ENCODE data around the gene AGAP1. TPM values are rescaled to one million over a fixed set of nuclear protein-coding genes. Genes with fewer than 3 reads are reported as not detected.

The AGAP1 gene
- total RNA-seq, 2 donors from 2014 or later, result 32.8 to 34.7 TPM

GRCh38 chr2:235535423-235536130 lies 41.7 kb downstream of the AGAP1 start:
- Histone ChIP-seq H3K27ac (ENCODE audit: low read depth, low read length) (no peak overlapping the region), H3K27me3 (ENCODE audit: control insufficient read depth, insufficient read depth, low read length, poor library complexity, severe bottlenecking) (no peaks in the 10 kb centered on the region), H3K36me3 (ENCODE audit: control insufficient read depth, insufficient read depth, low read length) (no peaks in the 10 kb centered on the region), H3K9ac (ENCODE audit: extremely low read depth, low read length, poor library complexity, severe bottlenecking) (no peak overlapping the region), H3K4me3 (ENCODE audit: low read length) (no peak overlapping the region), H3K9me3 (ENCODE audit: control insufficient read depth, low read length) (no peaks in the 10 kb centered on the region), H3K4me1 (ENCODE audit: control insufficient read depth, insufficient read depth, low read length) (no peaks in the 10 kb centered on the region)
- DNase-seq, result no peak
- H3K27ac Mint-ChIP-seq, result no peak overlapping the region
- H3K27me3 Mint-ChIP-seq (ENCODE audit: insufficient read depth), result no peaks in the 10 kb centered on the region
- 95 to 96% methylated on average over 14 to 23 of the region's 25 CpGs for WGBS, 2 experiments (ENCODE audit: insufficient coverage in 1 of 2, insufficient read length in 1 of 2)
- H3K4me3 Mint-ChIP-seq, result no peak overlapping the region
- no peaks in the 10 kb centered on the region for H3K36me3 Mint-ChIP-seq (ENCODE audit: low read depth)
- H3K9me3 Mint-ChIP-seq, result no peaks in the 10 kb centered on the region
- no peaks in the 10 kb centered on the region for H3K4me1 Mint-ChIP-seq
- TF ChIP-seq CTCF (conservative IDR thresholded peaks at IDR 0.05), result no peak

- Histone ChIP-seq H3K4me3 (ENCODE audit: low read length) (no peak overlapping the region), H3K9ac (ENCODE audit: extremely low read depth, low read length, poor library complexity, severe bottlenecking) (no peak overlapping the region), H3K27me3 (ENCODE audit: control insufficient read depth, insufficient read depth, low read length, poor library complexity, severe bottlenecking) (no peaks in the 10 kb centered on the region), H3K36me3 (ENCODE audit: control insufficient read depth, insufficient read depth, low read length) (no peaks in the 10 kb centered on the region), H3K4me1 (ENCODE audit: control insufficient read depth, insufficient read depth, low read length) (no peaks in the 10 kb centered on the region), H3K9me3 (ENCODE audit: control insufficient read depth, low read length) (no peaks in the 10 kb centered on the region), H3K27ac (ENCODE audit: low read depth, low read length) (no peak overlapping the region)
- Mint-ChIP-seq H3K36me3 (ENCODE audit: low read depth) (no peaks in the 10 kb centered on the region), H3K4me3 (no peak overlapping the region), H3K27ac (no peak overlapping the region), H3K27me3 (ENCODE audit: insufficient read depth) (no peaks in the 10 kb centered on the region), H3K4me1 (no peaks in the 10 kb centered on the region), H3K9me3 (no peaks in the 10 kb centered on the region)
- no peak for DNase-seq
- 90 to 96% methylated on average over 8 to 11 of the region's 11 CpGs for WGBS, 2 experiments (ENCODE audit: insufficient coverage in 1 of 2, insufficient read length in 1 of 2)
- no peak for TF ChIP-seq CTCF (conservative IDR thresholded peaks at IDR 0.05)
Observed at GRCh38 chr2:235536711-235537110, 42.9 kb downstream of the AGAP1 start.

GRCh38 chr2:235537186-235537585 lies 43.3 kb downstream of the AGAP1 start:
- H3K4me1 Mint-ChIP-seq, result peaks cover 3% of the 10 kb centered on the region

More at GRCh38 chr2:235537186-235537585, 43.3 kb downstream of the AGAP1 start:
- no peak for TF ChIP-seq CTCF (conservative IDR thresholded peaks at IDR 0.05)
- H3K27ac Mint-ChIP-seq, result no peak overlapping the region
- no peaks in the 10 kb centered on the region for H3K9me3 Mint-ChIP-seq
- DNase-seq, result no peak
- no peaks in the 10 kb centered on the region for H3K27me3 Mint-ChIP-seq (ENCODE audit: insufficient read depth)
- no peaks in the 10 kb centered on the region for H3K36me3 Mint-ChIP-seq (ENCODE audit: low read depth)
- Histone ChIP-seq H3K27ac (ENCODE audit: low read depth, low read length) (no peak overlapping the region), H3K9ac (ENCODE audit: extremely low read depth, low read length, poor library complexity, severe bottlenecking) (no peak overlapping the region), H3K4me1 (ENCODE audit: control insufficient read depth, insufficient read depth, low read length) (no peaks in the 10 kb centered on the region), H3K9me3 (ENCODE audit: control insufficient read depth, low read length) (no peaks in the 10 kb centered on the region), H3K27me3 (ENCODE audit: control insufficient read depth, insufficient read depth, low read length, poor library complexity, severe bottlenecking) (no peaks in the 10 kb centered on the region), H3K4me3 (ENCODE audit: low read length) (no peak overlapping the region), H3K36me3 (ENCODE audit: control insufficient read depth, insufficient read depth, low read length) (no peaks in the 10 kb centered on the region)
- H3K4me3 Mint-ChIP-seq, result no peak overlapping the region
- WGBS, 2 experiments (ENCODE audit: insufficient coverage in 1 of 2, insufficient read length in 1 of 2), result 96 to 100% methylated on average over 5 to 7 of the region's 7 CpGs

Data from endodermal cell (in vitro differentiated cells).